ENCODE results near the gene RAG2. TPM values are rescaled to one million over a fixed set of nuclear protein-coding genes. Genes with fewer than 3 reads are reported as not detected.

RAG2 gene
- total RNA-seq, 1 experiment from 2014 or later = not detected

- Histone ChIP-seq H3K23ac (ENCODE audit: insufficient read length, low read depth, low read length) (no peak overlapping the region), H3K4me1 (ENCODE audit: insufficient read depth, low read length) (no peaks in the 10 kb centered on the region), H4K8ac (replicated peaks; ENCODE audit: insufficient read length, low read depth, low read length) (no peak overlapping the region), H2AK5ac (ENCODE audit: insufficient read length, low read length) (no peak overlapping the region), H3K18ac (ENCODE audit: insufficient read length, low read depth, low read length) (no peak overlapping the region), H2BK15ac (ENCODE audit: low read depth, low read length) (no peak overlapping the region), H3K4me2 (ENCODE audit: insufficient read depth, insufficient read length, low read length) (no peak overlapping the region), H2BK12ac (ENCODE audit: insufficient read length, low read depth, low read length) (no peak overlapping the region), H3K27ac (ENCODE audit: insufficient read length, low read depth, low read length) (no peak overlapping the region), H4K91ac (ENCODE audit: insufficient read length, low read depth, low read length) (no peak overlapping the region), H2BK120ac (ENCODE audit: low read depth, low read length, poor library complexity, severe bottlenecking) (no peak overlapping the region), H3K14ac (ENCODE audit: insufficient read depth, low read length) (no peak overlapping the region), H3K79me2 (ENCODE audit: insufficient read depth, low read length) (no peaks in the 10 kb centered on the region), H3K23me2 (ENCODE audit: insufficient read length, low read depth, low read length, poor library complexity, severe bottlenecking) (no peaks in the 10 kb centered on the region), H2BK5ac (ENCODE audit: insufficient read length, low read length) (no peak overlapping the region), H3K27me3 (ENCODE audit: insufficient read depth, low read length) (no peaks in the 10 kb centered on the region), H3K4ac (ENCODE audit: low read depth, low read length) (no peak overlapping the region), H3K79me1 (ENCODE audit: insufficient read depth, low read depth, low read length, poor library complexity, severe bottlenecking) (no peaks in the 10 kb centered on the region), H3K9ac (ENCODE audit: extremely low read depth, insufficient read length, low read length) (no peak overlapping the region), H2BK20ac (ENCODE audit: low read depth, low read length, poor library complexity, severe bottlenecking) (no peak overlapping the region), H3K56ac (ENCODE audit: insufficient read length, low read depth, low read length) (no peak overlapping the region), H4K5ac (ENCODE audit: insufficient read length, low read depth, low read length) (no peak overlapping the region), H3T11ph (ENCODE audit: low read length) (no peak overlapping the region), H3K9me3 (ENCODE audit: control insufficient read depth, low read depth, low read length) (no peaks in the 10 kb centered on the region), H4K20me1 (ENCODE audit: control insufficient read depth, insufficient read depth, insufficient read length) (no peaks in the 10 kb centered on the region), H2AFZ (ENCODE audit: low read length) (no peak overlapping the region)
- no peak overlapping the region for H3K4me3 Mint-ChIP-seq
- DNase-seq = no peak
- TF ChIP-seq CTCF (conservative IDR thresholded peaks at IDR 0.05) = no peak
- H3K27ac Mint-ChIP-seq = no peak overlapping the region
- H3K36me3 Mint-ChIP-seq (ENCODE audit: insufficient read depth in 1 of 3, low read depth in 3 of 3) = peaks cover 0 to 1% (median 0%) of the 10 kb centered on the region in 3 experiments; a peak in 1 of 7 replicates
- no peaks in the 10 kb centered on the region for H3K4me1 Mint-ChIP-seq
- no CpG with 5 or more reads among the region's 3 CpGs for WGBS (ENCODE audit: extremely low coverage, insufficient read length, low lambda C conversion rate)
- H3K27me3 Mint-ChIP-seq (ENCODE audit: low read depth) = no peaks in the 10 kb centered on the region; the same call in 1 of the 2 replicates
- no peaks in the 10 kb centered on the region; a peak in 1 of 5 replicates for H3K9me3 Mint-ChIP-seq
Measured at GRCh38 chr11:36615826-36616225, 17.8 kb upstream of the RAG2 start.

Measured in H9 (cell line).